Measurements from ENCODE around the gene AEN.

The AEN gene

DNA sequence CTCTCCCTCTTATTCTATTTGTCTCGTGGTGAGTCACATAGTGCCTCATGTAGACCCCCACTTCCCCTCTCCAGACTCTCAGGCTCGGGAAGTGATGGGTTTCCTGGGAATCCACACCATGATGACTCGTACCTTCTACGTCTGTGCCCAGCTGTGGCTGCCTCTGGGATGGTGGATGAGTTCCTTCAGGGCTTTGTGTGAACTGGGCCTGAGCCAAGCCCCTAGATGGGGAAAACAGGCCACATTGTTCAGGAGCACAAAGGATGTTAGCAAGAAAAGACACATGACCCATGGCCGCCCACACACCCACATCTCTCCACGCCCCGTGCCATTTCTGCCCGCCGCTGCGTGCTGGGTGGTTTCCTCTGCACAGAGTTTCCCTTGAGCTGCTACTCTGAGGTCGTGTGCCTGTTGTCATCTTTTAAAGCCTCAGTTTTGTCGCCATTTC lies 28.2 kb downstream of the AEN start:
- TF ChIP-seq POLR2A (IDR thresholded peaks at IDR 0.05; ENCODE audit: extremely low read depth, insufficient read length), result no peak
- TF ChIP-seq, protein P1, sequence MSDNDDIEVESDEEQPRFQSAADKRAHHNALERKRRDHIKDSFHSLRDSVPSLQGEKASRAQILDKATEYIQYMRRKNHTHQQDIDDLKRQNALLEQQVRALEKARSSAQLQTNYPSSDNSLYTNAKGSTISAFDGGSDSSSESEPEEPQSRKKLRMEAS (IDR thresholded peaks at IDR 0.05; ENCODE audit: low read depth, low read length), result no peak
- TF ChIP-seq, protein P2, sequence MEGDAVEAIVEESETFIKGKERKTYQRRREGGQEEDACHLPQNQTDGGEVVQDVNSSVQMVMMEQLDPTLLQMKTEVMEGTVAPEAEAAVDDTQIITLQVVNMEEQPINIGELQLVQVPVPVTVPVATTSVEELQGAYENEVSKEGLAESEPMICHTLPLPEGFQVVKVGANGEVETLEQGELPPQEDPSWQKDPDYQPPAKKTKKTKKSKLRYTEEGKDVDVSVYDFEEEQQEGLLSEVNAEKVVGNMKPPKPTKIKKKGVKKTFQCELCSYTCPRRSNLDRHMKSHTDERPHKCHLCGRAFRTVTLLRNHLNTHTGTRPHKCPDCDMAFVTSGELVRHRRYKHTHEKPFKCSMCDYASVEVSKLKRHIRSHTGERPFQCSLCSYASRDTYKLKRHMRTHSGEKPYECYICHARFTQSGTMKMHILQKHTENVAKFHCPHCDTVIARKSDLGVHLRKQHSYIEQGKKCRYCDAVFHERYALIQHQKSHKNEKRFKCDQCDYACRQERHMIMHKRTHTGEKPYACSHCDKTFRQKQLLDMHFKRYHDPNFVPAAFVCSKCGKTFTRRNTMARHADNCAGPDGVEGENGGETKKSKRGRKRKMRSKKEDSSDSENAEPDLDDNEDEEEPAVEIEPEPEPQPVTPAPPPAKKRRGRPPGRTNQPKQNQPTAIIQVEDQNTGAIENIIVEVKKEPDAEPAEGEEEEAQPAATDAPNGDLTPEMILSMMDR (IDR thresholded peaks at IDR 0.05; ENCODE audit: low read depth, low read length), result no peak
- no peak for TF ChIP-seq MYC (IDR thresholded peaks at IDR 0.05; ENCODE audit: low read depth, low read length)
- H3K4me3 ChIP-seq (ENCODE audit: low read depth, low read length), result no peak overlapping the region
- no peak for DNase-seq (ENCODE audit: low read depth)

DNA sequence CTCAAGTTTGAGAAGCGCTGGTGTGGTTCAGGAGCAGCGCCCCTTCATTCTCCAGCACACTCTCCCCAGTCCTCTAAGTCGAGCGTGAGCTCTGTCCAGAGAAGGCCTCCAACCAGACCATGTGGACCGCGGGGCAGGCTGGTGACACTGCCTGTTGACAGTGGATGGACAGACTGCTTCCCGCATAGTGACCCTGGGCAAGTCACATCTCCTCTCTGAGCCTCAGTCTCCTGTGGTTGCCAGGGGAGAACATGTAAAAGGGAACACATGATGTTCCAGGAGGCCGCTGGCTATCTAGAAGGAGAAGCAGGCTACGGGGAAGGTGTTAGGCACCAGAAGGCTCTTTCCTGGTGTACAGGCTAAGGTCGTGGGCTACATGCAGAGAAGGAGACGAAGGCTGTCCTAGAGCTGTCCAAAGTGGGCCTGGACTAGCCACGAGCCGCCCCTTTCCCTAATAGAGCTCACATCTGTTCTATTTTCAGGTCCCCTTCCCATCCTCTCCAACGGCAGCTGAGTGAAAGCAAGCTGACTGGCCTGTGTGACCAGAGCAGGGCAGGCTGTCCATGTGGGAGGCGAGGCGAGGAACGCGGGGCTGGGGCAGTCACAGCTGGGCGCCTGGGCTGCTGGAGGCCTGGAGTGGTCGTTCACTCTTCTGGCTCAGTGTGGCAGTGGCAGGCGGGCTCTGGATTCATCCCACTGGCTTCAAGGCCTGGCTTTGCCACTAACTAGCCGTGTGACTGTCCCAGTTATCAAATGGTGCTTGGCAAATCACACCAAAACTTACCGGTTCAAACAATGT lies 28.8 kb downstream of the AEN start:
- no peak overlapping the region for H3K4me3 ChIP-seq (ENCODE audit: low read depth, low read length)
- TF ChIP-seq MYC (IDR thresholded peaks at IDR 0.05; ENCODE audit: low read depth, low read length) (no peak), POLR2A (IDR thresholded peaks at IDR 0.05; ENCODE audit: extremely low read depth, insufficient read length) (no peak)
- TF ChIP-seq, protein P2 (IDR thresholded peaks at IDR 0.05; ENCODE audit: low read depth, low read length), result no peak
- TF ChIP-seq, protein P1 (IDR thresholded peaks at IDR 0.05; ENCODE audit: low read depth, low read length), result no peak
- DNase-seq (ENCODE audit: low read depth), result no peak

GRCh38 chr15:88650556-88650955 lies 29.4 kb downstream of the AEN start:
- TF ChIP-seq MYC (IDR thresholded peaks at IDR 0.05; ENCODE audit: low read depth, low read length), result no peak
- TF ChIP-seq, protein P2 (IDR thresholded peaks at IDR 0.05; ENCODE audit: low read depth, low read length), result no peak
- TF ChIP-seq POLR2A (IDR thresholded peaks at IDR 0.05; ENCODE audit: extremely low read depth, insufficient read length), result no peak
- TF ChIP-seq, protein P1 (IDR thresholded peaks at IDR 0.05; ENCODE audit: low read depth, low read length), result no peak
- no peak overlapping the region for H3K4me3 ChIP-seq (ENCODE audit: low read depth, low read length)
- DNase-seq (ENCODE audit: low read depth), result no peak

DNA sequence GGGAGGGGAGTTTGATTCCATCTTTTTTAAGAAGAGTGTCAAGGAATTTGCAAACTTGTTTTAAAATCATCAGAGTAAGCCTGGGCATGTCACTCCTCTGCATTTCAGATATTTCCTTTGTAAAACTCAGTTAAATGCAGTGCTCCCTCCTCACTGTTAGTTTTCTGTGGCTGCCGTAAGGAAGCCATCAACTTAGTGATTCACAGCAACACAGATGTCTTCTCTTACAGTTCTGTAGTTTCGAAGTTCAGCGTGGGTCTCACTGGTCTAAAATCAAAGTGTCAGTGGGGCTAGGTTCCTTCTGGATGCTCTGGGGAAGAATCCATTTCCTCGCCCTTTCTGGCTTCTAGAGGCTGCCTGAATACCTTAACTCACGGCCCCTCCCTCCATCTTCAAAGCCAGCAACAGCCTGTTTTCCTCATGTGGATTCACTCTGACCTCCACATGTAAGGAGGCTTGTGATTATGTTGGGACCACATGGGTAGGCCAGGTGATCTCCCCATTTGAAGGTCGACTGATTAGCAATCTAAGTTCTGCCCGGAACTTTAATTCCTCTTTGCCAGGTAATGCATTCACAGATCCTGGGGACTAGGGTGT lies 30.1 kb downstream of the AEN start:
- no peak overlapping the region for H3K4me3 ChIP-seq (ENCODE audit: low read depth, low read length)
- TF ChIP-seq, protein P2 (IDR thresholded peaks at IDR 0.05; ENCODE audit: low read depth, low read length), result no peak
- TF ChIP-seq, protein P1 (IDR thresholded peaks at IDR 0.05; ENCODE audit: low read depth, low read length), result no peak
- no peak for TF ChIP-seq POLR2A (IDR thresholded peaks at IDR 0.05; ENCODE audit: extremely low read depth, insufficient read length)
- TF ChIP-seq MYC (IDR thresholded peaks at IDR 0.05; ENCODE audit: low read depth, low read length), result no peak
- DNase-seq (ENCODE audit: low read depth), result no peak

DNA sequence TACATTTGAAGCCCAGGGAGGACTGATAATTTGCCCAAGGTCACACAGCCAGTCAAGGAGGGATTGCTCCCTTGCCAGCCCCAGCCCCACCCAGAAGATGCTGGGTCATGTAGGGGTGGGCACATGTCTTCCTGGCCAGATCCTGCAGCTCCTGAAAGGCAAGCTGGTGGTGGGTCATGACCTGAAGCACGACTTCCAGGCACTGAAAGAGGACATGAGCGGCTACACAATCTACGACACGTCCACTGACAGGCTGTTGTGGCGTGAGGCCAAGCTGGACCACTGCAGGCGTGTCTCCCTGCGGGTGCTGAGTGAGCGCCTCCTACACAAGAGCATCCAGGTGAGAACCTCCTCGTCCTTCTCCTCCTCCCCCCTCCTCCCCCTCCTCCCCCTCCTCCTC lies 30.8 kb downstream of the AEN start:
- H3K4me3 ChIP-seq (ENCODE audit: low read depth, low read length), result no peak overlapping the region
- no peak for TF ChIP-seq POLR2A (IDR thresholded peaks at IDR 0.05; ENCODE audit: extremely low read depth, insufficient read length)
- TF ChIP-seq, protein P2 (IDR thresholded peaks at IDR 0.05; ENCODE audit: low read depth, low read length), result no peak
- TF ChIP-seq, protein P1 (IDR thresholded peaks at IDR 0.05; ENCODE audit: low read depth, low read length), result no peak
- peak; percentile 9 for DNase-seq (ENCODE audit: low read depth)
